HCT116 (cell line): ENCODE results near the gene C11orf91. TPM values are rescaled to one million over a fixed set of nuclear protein-coding genes. Genes with fewer than 3 reads are reported as not detected.

Source experiments
- ATAC-seq: fragments of 200-7000 bp; cut with Tn5 transposase; 2 replicates; pipeline ENCODE4 v1.9.1; 2020; ENCODE audit warnings: mild to moderate bottlenecking, moderate library complexity
- BruUV-seq: library from RNA; stranded (reverse); fragments of 400-500 nt; replicated peaks from 2 replicates; lab custom pipeline; 2021; lab: Mats Ljungman, UMichigan
- CTCF ChIA-PET: fragments of 300-600 bp; sonication (Branson Sonifier 250); formaldehyde crosslinking; loops from one replicate; lab custom pipeline; 2021; ENCODE audit warnings: antibody characterized with exemption; lab: Charles Lee
- POLR2A ChIA-PET: fragments of 300-600, 350-600 bp; sonication (Branson Sonifier 250); formaldehyde crosslinking; loops from one replicate; lab custom pipeline; 2021; ENCODE audit warnings: antibody characterized with exemption; lab: Charles Lee
- RAD21 ChIA-PET, 2 experiments: fragments of 300-600 bp; sonication (Branson Sonifier 250); formaldehyde crosslinking; loops; one replicate each; lab custom pipeline; 2023; ENCODE audit warnings: low total read pairs in 2 of 2; ENCODE audit not compliant: uncharacterized antibody in 2 of 2, unreplicated experiment in 2 of 2, low non-redundant PET in 1 of 2; lab: Charles Lee
- DNase-seq: peaks from one replicate; pipeline ENCODE4 v3.0.0-alpha.2; 2010; ENCODE audit warnings: low read depth, low spot score
- H2AFZ ChIP-seq: fragments of 200-600 bp; shearing (Covaris generic), sonication (generic); 2 replicates; pipeline ENCODE4 v1.6.1; 2017; ENCODE audit warnings: low read depth, mixed run types, mixed read lengths, antibody characterized with exemption, low read length; ENCODE audit not compliant: poor library complexity, severe bottlenecking
- H3K27ac ChIP-seq: 2 replicates; pipeline ENCODE4 v1.5.1; 2012; ENCODE audit warnings: low read depth, low read length
- H3K27me3 ChIP-seq: fragments of 200-600 bp; sonication (generic); 2 replicates; pipeline ENCODE4 v1.6.1; 2016; ENCODE audit warnings: mixed run types, low read length, mixed read lengths; ENCODE audit not compliant: insufficient read depth
- H3K36me3 ChIP-seq, 2 experiments: fragments of 200-500 bp in 1 of 2; fragments of 200-600 bp in 1 of 2; sonication (Bioruptor generic) in 1 of 2; sonication (generic) in 1 of 2; 2 replicates each; pipeline versions ENCODE4 v1.5.1 to v1.6.1; 2014 to 2016; ENCODE audit warnings: low read length in 2 of 2, inconsistent platforms in 1 of 2, mixed read lengths in 1 of 2, mixed run types in 1 of 2; ENCODE audit not compliant: insufficient read depth in 2 of 2, control insufficient read depth in 1 of 2
- H3K4me1 ChIP-seq, 2 experiments: fragments of 200-600 bp in 1 of 2; sonication (generic) in 1 of 2; 2 replicates each; pipeline versions ENCODE4 v1.5.1 to v1.6.1; 2012 to 2017; ENCODE audit warnings: low read length in 2 of 2, inconsistent platforms in 1 of 2, mild to moderate bottlenecking in 1 of 2, mixed read lengths in 1 of 2, mixed run types in 1 of 2, moderate library complexity in 1 of 2; ENCODE audit not compliant: insufficient read depth in 2 of 2, control insufficient read depth in 1 of 2
- H3K4me2 ChIP-seq: fragments of 200-600 bp; sonication (generic); 2 replicates; pipeline ENCODE4 v1.6.1; 2017; ENCODE audit warnings: mixed run types, low read length, mixed read lengths
- H3K4me3 ChIP-seq, 2 experiments: fragments of 200-600 bp in 1 of 2; sonication (generic) in 1 of 2; replicated peaks in 1 of 2; 2 replicates each; pipeline ENCODE4 v1.5.1; 2011 to 2016; ENCODE audit warnings: low read length in 2 of 2, control low read depth in 1 of 2, low read depth in 1 of 2, mild to moderate bottlenecking in 1 of 2, mixed read lengths in 1 of 2, mixed run types in 1 of 2
- H3K79me2 ChIP-seq: fragments of 200-600 bp; sonication (generic); 2 replicates; pipeline ENCODE4 v1.6.1; 2017; ENCODE audit warnings: mild to moderate bottlenecking, mixed run types, low read length, moderate library complexity, mixed read lengths; ENCODE audit not compliant: insufficient read depth
- H3K9ac ChIP-seq: fragments of 200-600 bp; sonication (generic); 2 replicates; pipeline ENCODE4 v1.6.1; 2016; ENCODE audit warnings: low read length, mixed read lengths
- H3K9me2 ChIP-seq: fragments of 200-600 bp; sonication (generic), shearing (Covaris generic); 2 replicates; pipeline ENCODE4 v1.6.1; 2017; ENCODE audit warnings: mixed run types, mild to moderate bottlenecking, moderate library complexity; ENCODE audit not compliant: insufficient read depth
- H3K9me3 ChIP-seq, 2 experiments: fragments of 200-500 bp in 1 of 2; fragments of 200-600 bp in 1 of 2; sonication (Bioruptor generic) in 1 of 2; sonication (generic) in 1 of 2; 2 replicates each; pipeline ENCODE4 v1.6.1; 2014 to 2017; ENCODE audit warnings: low read length in 2 of 2, mixed read lengths in 2 of 2, inconsistent platforms in 1 of 2, low read depth in 1 of 2, mild to moderate bottlenecking in 1 of 2, mixed run types in 1 of 2, moderate library complexity in 1 of 2; ENCODE audit not compliant: control insufficient read depth in 1 of 2, insufficient read depth in 1 of 2
- H4K20me1 ChIP-seq: fragments of 200-600 bp; sonication (generic), shearing (Covaris generic); 2 replicates; pipeline ENCODE4 v1.6.1; 2017; ENCODE audit warnings: mixed run types, mild to moderate bottlenecking, moderate library complexity; ENCODE audit not compliant: insufficient read depth
- CEBPB ChIP-seq: IDR thresholded peaks from 2 replicates; pipeline ENCODE4 v1.6.1; 2012; ENCODE audit warnings: low read depth
- CTCF ChIP-seq, 3 experiments: fragments of 200-600 bp in 1 of 3; sonication (generic) in 1 of 3; IDR thresholded peaks in 2 of 3; conservative IDR thresholded peaks in 1 of 3; 2 replicates each; pipeline ENCODE4 v1.5.1; 2012 to 2017; ENCODE audit warnings: low read depth in 2 of 3, low read length in 2 of 3, antibody characterized with exemption in 1 of 3, borderline replicate concordance in 1 of 3, control low read depth in 1 of 3, mild to moderate bottlenecking in 1 of 3, mixed read lengths in 1 of 3, mixed run types in 1 of 3, moderate library complexity in 1 of 3; ENCODE audit not compliant: insufficient read depth in 1 of 3
- POLR2A ChIP-seq: IDR thresholded peaks from 2 replicates; pipeline ENCODE4 v1.7.0; 2011; ENCODE audit warnings: borderline replicate concordance; ENCODE audit not compliant: insufficient read depth, insufficient read length; ENCODE audit errors: extremely low read depth
- ZBTB33 ChIP-seq: IDR thresholded peaks from 2 replicates; pipeline ENCODE4 v1.6.1; 2011; ENCODE audit warnings: mild to moderate bottlenecking, low read length, moderate library complexity; ENCODE audit not compliant: insufficient replicate concordance; ENCODE audit errors: extremely low read depth
- ZNF274 ChIP-seq: fragments of 200-500 bp; sonication (Bioruptor generic); IDR thresholded peaks from 2 replicates; pipeline ENCODE4 v1.6.1; 2014; ENCODE audit warnings: mild to moderate bottlenecking, low read depth, low read length, inconsistent platforms
- intact Hi-C: fragments of 100-400 bp; cut with micrococcal nuclease; formaldehyde crosslinking; loops from 2 replicates; pipeline ENCODE4 v1.10.0; 2022
- total RNA-seq: library from RNA; stranded (reverse); gene quantifications from one replicate; pipeline ENCODE4 v1.2.1, GENCODE V29; 2021; ENCODE audit not compliant: unreplicated experiment

Gene C11orf91
- total RNA-seq, 1 experiment from 2014 or later: 0.54 TPM

- TF ChIP-seq CTCF (IDR thresholded peaks at IDR 0.05 in 2 of 3, conservative IDR thresholded peaks at IDR 0.05 in 1 of 3; ENCODE audit: borderline replicate concordance in 1 of 3, insufficient read depth in 1 of 3, low read depth in 2 of 3, low read length in 2 of 3) (no peak), ZBTB33 (no peak), ZNF274 (no peak)
These were observed 22.1 kb upstream of the C11orf91 start (continued) for GRCh38 chr11:33722590-33723234.

GRCh38 chr11:33721984-33722383 lies 21.4 kb upstream of the C11orf91 start:
- H3K4me1 ChIP-seq: peaks cover 30 to 46% of the 10 kb centered on the region in 2 experiments
- H3K27ac ChIP-seq: no peak overlapping the region; the same call in 1 of the 2 replicates
- no peak for ATAC-seq

More at GRCh38 chr11:33721984-33722383, 21.4 kb upstream of the C11orf91 start:
- ChIA-PET CTCF (interaction anchor here (1.3 kb wide), 1 partner anchor 20 kb away, joined by 5 read pairs; no protein-coding TSS in a partner anchor), RAD21 (no interaction called here), POLR2A (no interaction called here)
- Histone ChIP-seq H3K36me3 (peaks cover 7 to 11% of the 10 kb centered on the region in 2 experiments; a peak in 3 of 4 replicates), H3K9ac (no peak overlapping the region), H4K20me1 (peaks cover 5% of the 10 kb centered on the region; the same call in 1 of the 2 replicates), H3K9me3 (no peaks in the 10 kb centered on the region), H3K79me2 (peaks cover 79% of the 10 kb centered on the region), H3K4me3 (no peak overlapping the region), H2AFZ (no peak overlapping the region), H3K9me2 (no peaks in the 10 kb centered on the region), H3K27me3 (no peaks in the 10 kb centered on the region), H3K4me2 (peak overlapping the region; percentile 70; the same call in 1 of the 2 replicates)
- intact Hi-C loops: no loop called here
- no TSS peak for BruUV-seq
- DNase-seq: no peak
- TF ChIP-seq POLR2A (no peak), ZNF274 (no peak), CEBPB (no peak)
